Measurements from ENCODE around the gene MSLN. TPM values are rescaled to one million over a fixed set of nuclear protein-coding genes. Genes with fewer than 3 reads are reported as not detected.

Gene MSLN
- total RNA-seq, 1 donor from 2014 or later: 5.0 TPM

DNA sequence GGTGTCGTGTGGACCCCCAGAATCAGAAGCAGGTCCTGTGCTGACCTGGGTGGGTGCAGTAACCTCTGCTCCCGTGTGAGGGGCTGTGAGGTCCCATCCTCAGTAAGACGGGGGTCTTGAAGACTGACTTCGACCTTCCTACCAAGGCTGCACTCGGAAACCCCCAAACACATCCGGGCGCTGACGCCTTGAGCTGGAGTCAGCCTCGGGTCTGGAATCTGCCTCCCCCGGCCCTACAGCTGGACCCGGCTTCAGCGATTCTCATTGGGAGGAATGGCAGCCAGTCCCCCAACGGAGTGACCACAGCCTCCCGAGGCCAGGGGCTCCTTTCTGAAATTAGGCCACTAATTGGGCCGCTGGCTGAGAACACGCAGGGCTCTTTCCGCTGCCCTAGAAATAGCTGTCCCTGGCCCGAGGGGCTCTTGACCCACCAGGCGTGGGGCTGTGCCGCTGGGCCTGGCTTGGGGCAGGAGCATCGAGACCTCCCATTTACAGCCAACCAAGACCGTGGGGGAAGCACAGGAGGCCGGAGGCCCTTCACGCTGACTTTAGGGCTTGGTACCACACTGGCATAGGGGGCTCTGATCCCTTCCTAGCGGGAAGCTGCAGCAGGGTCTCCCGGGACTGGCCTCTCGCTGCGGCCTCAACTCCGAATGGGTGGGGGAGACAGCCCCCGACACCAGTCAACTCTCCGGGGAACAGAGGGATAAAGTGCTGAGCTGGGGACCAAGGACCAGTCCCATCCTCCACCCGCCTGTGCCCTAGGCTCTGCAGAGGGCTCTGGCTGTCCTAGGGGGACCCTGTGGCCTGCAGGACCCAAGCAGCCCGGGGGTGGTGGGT lies 42.6 kb downstream of the MSLN start:
- H3K4me3 Mint-ChIP-seq: no peak overlapping the region
- peaks cover 4% of the 10 kb centered on the region for H3K4me1 Mint-ChIP-seq
- no peaks in the 10 kb centered on the region for H3K9me3 Mint-ChIP-seq
- H3K27ac Mint-ChIP-seq: no peak overlapping the region
- H3K27me3 Mint-ChIP-seq (ENCODE audit: low read depth): peaks cover 69% of the 10 kb centered on the region
- H3K36me3 Mint-ChIP-seq: peaks cover 2% of the 10 kb centered on the region
- TF ChIP-seq, protein P1, sequence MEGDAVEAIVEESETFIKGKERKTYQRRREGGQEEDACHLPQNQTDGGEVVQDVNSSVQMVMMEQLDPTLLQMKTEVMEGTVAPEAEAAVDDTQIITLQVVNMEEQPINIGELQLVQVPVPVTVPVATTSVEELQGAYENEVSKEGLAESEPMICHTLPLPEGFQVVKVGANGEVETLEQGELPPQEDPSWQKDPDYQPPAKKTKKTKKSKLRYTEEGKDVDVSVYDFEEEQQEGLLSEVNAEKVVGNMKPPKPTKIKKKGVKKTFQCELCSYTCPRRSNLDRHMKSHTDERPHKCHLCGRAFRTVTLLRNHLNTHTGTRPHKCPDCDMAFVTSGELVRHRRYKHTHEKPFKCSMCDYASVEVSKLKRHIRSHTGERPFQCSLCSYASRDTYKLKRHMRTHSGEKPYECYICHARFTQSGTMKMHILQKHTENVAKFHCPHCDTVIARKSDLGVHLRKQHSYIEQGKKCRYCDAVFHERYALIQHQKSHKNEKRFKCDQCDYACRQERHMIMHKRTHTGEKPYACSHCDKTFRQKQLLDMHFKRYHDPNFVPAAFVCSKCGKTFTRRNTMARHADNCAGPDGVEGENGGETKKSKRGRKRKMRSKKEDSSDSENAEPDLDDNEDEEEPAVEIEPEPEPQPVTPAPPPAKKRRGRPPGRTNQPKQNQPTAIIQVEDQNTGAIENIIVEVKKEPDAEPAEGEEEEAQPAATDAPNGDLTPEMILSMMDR (IDR thresholded peaks at IDR 0.05; ENCODE audit: unreplicated experiment): no peak
- DNase-seq (ENCODE audit: low spot score in 2 of 2, unreplicated experiment in 2 of 2): no peak

DNA sequence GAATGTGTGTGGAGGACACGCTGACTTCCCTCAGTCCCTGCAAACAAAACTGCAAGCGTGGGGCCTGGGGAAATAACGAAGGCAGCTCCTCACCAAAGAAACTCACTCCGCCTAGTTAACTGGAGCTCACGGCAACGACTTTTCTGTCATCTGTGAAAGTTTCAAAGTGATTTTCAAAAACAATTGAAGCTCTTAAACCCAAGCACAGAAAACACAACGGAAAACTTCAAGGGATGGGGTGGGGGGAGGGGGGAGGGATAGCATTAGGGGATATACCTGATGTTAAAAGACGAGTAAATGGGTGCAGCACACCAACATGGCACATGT lies 43.2 kb downstream of the MSLN start:
- no peak for DNase-seq (ENCODE audit: low spot score in 2 of 2, unreplicated experiment in 2 of 2)
- Mint-ChIP-seq H3K36me3 (no peaks in the 10 kb centered on the region), H3K4me1 (peaks cover 4% of the 10 kb centered on the region), H3K27me3 (ENCODE audit: low read depth) (peaks cover 68% of the 10 kb centered on the region), H3K4me3 (no peak overlapping the region), H3K27ac (no peak overlapping the region), H3K9me3 (no peaks in the 10 kb centered on the region)
- TF ChIP-seq, protein P1 (IDR thresholded peaks at IDR 0.05; ENCODE audit: unreplicated experiment): no peak

DNA sequence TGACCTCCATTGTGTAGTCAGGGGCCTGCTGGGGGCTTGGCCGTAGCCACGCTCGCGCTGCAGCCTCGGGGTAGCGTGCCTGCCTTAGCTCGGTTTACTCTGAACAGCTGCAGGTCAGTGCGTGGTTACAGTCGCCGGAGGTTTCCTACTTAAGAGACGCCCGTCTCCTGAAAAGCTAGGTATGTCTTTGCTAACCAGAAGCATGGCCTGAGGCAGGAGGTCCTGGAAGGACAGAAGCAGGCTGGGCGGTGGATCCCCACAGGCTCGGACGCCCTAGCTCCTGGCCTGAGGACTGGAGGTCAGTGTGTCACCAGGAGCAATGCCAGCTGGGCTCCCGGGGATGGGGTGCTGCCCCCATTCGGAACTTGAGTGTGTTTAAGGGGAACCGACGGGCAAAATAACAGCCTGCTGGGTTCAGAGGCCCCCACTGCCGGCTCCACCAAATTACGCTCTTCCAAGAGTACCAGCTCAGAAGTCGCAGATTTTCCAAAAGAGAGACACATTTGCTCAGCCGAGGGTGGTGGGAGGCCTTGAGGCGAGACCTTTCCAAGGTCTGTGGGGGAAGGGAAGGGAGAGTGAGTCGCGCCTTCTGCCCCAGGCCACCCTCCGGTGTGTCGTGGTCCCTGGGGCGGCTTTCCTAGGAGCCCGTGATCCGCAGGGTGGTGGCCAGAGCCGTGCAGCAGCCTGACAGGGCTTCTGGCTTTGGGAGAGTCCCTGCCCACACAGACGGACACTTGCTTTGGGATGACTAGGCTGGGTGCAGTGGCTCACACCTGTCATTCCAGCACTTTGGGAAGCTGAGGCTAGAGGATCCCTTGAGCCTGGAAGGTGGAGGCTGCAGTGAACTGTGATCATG lies 43.9 kb downstream of the MSLN start:
- H3K27me3 Mint-ChIP-seq (ENCODE audit: low read depth): peaks cover 66% of the 10 kb centered on the region
- H3K4me3 Mint-ChIP-seq: no peak overlapping the region
- no peak for DNase-seq (ENCODE audit: low spot score in 2 of 2, unreplicated experiment in 2 of 2)
- H3K36me3 Mint-ChIP-seq: no peaks in the 10 kb centered on the region
- H3K4me1 Mint-ChIP-seq: peaks cover 4% of the 10 kb centered on the region
- no peak overlapping the region for H3K27ac Mint-ChIP-seq
- no peaks in the 10 kb centered on the region for H3K9me3 Mint-ChIP-seq
- TF ChIP-seq, protein P1 (IDR thresholded peaks at IDR 0.05; ENCODE audit: unreplicated experiment): no peak

DNA sequence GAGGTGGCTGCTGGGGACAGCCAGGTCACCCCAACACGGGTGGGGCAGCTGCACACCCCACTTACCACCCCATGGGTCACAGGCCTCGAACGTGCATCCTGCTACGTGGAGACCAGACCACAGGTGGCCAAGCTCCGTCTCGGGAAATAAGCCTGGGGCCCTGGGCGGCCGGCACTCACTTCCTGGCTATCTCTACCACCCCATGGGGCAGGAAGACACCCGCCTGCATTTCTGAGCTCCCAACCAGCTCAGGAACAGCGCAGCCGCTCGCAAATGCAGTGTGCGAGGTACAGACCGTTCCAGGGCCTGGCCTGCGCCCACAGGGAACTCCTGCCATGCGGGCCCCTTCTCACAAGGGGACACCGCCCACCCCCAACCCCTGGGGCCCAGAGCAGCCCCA lies 44.9 kb downstream of the MSLN start:
- TF ChIP-seq, protein P1 (IDR thresholded peaks at IDR 0.05; ENCODE audit: unreplicated experiment): no peak
- Mint-ChIP-seq H3K27ac (no peak overlapping the region), H3K36me3 (no peaks in the 10 kb centered on the region), H3K4me1 (peaks cover 4% of the 10 kb centered on the region), H3K9me3 (no peaks in the 10 kb centered on the region), H3K4me3 (no peak overlapping the region), H3K27me3 (ENCODE audit: low read depth) (peaks cover 68% of the 10 kb centered on the region)
- no peak for DNase-seq (ENCODE audit: low spot score in 2 of 2, unreplicated experiment in 2 of 2)

DNA sequence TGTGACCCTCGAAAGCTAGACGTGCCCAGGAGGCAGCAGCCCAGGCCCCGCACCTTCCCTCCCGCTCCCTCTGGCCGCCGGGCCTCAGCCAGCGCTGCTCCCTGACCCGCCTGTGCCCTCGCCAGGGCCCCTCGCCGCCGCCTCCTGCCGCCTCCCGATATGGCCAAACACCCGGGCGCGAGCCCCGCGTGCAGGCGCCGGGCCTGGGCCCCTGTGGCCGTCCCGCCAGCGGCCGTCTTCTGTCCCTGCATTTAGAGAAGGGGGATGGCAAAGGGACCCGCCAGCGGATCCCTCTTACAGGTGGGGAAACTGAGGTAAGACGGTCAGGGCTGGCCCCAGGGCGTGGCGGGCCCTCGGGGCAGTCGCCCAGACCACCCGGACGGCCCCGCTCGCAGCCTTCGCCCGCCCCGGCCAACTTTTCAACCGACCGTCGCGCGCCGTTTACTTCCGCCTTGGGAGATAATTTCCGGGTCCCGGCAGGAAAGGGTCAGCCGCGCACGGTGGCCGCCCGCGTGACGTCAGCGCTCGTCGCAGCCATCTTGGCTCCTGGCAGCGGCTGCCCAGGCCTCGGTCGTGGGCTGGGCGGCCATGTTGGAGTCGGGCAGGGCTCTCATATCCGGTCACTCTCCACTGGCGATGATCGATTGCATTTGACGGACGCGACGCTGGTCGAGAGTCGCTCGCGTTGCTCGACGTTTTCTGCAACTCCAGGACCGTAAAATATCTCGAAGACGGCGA lies 47.0 kb downstream of the MSLN start:
- peaks cover 4% of the 10 kb centered on the region for H3K4me1 Mint-ChIP-seq
- TF ChIP-seq, protein P1 (IDR thresholded peaks at IDR 0.05; ENCODE audit: unreplicated experiment): no peak
- H3K27ac Mint-ChIP-seq: peak overlapping the region; percentile 88
- H3K27me3 Mint-ChIP-seq (ENCODE audit: low read depth): peaks cover 67% of the 10 kb centered on the region
- no peaks in the 10 kb centered on the region for H3K9me3 Mint-ChIP-seq
- DNase-seq (ENCODE audit: low spot score in 2 of 2, unreplicated experiment in 2 of 2): peak; percentile 63 to 80
- H3K36me3 Mint-ChIP-seq: no peaks in the 10 kb centered on the region
- H3K4me3 Mint-ChIP-seq: peak overlapping the region; percentile 89

All from mesothelial cell of epicardium (in vitro differentiated cells).